AG20443 (cell line): Measurements from ENCODE around the gene GPR137.
"Not testable (repeated sequence)": the region's sequence is repeated elsewhere in the genome, so short reads cannot be mapped to it uniquely, and the experiment has no call there.

Experiments used
- DNase-seq: peaks from one replicate; pipeline ENCODE4 v3.0.0; 2012; ENCODE audit warnings: low spot score, mixed read lengths

Gene GPR137

DNA sequence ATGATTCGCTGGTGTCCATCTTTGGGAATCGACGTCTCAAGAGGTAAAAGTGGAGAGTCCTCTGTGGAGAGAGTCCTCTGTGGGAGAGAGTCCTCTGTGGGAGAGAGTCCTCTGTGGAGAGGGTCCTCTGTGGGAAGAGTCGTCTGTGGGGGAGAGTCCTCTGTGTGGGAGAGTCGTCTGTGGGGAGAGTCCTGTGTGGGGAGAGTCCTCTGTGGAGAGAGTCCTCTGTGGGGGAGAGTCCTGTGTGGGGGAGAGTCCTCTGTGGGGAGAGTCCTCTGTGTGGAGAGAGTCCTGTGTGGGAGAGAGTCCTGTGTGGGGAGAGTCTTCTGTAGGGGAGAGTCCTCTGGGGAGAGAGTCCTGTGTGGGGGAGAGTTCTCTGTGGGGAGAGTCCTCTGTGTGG, 35.4 kb downstream of the GPR137 start:
- DNase-seq, result no peak

GRCh38 chr11:64321533-64321932, 35.9 kb downstream of the GPR137 start:
- DNase-seq, result no peak

- no peak for DNase-seq
These were observed 37.2 kb downstream of the GPR137 start for GRCh38 chr11:64322925-64323260.

DNA sequence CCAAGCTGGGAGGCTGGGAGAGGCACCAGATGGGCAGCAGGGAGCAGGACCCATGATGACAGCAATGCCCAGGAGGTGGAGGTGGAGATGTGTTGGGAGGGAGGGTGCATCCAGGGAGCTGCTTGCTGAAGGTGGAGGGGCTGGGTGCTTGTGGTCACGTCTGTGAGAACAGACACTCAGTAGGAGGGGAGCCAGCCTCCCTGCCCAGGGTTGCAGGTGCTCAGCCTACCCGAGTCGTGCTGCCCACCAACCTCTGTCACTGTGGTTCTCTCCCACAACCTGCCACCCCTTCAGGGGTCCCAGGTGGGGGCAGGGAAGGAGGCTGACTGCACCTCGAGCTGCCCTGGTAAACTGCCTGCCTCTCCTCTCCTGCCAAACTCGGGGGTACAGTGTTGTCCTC, 37.7 kb downstream of the GPR137 start:
- no peak for DNase-seq

DNA sequence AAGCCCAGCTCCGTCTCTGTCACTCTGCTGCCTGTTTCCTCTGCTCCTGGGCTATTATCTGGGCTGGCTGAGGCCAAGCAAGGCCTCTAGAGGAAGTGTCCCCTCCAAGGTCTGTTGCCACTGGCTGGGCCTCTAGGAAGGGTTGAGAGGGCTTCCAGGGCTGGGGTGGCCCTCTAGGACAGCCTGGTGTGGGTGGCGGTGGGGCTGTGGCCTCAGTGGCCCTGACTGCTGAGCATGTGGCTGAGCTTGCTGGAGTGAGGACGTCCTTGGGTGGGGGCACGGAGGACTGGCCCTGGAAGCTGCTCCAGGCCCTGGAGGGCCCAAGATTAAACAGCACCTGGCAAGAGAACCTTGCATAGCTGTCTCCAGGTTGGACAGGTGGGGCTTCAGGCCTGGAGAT, 38.3 kb downstream of the GPR137 start:
- DNase-seq, result not testable (repeated sequence)

DNA sequence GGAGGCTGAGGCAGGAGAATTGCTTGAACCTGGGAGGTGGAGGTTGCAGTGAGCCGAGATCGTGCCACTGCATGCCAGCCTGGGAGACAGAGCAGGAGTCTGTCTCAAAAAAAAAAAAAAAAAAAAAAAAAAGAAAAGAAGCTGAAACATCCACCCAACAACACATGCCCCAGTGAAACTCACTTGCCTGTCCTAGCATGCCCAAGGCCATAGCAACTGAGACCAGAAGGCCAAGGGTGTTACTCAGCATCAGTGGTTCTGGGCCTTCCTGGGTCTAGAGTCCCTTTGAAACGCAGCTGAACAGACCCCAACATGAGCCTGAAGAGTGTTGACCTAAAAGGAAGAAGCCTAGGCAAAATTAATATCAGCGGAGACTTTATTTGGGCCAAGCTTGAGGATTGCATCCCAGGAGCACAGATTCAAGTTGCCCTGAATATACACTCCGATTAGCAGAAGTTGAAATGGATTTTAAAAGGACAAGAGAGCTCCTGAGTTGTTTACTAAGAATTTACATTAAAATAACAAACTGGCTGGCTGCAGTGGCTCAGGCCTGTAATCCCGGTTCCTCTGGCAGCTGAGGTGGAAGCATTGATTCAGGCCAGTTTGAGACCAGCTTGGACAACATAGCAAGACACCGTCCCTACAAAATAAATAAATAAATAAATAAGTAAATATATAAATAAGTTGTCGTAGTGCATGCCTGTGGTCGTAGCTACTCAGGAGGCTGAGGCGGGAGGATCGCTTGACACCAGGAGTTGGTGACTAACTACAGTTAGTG, 39.2 kb downstream of the GPR137 start:
- DNase-seq, result no peak

GRCh38 chr11:64327375-64327774, 41.7 kb downstream of the GPR137 start:
- DNase-seq, result no peak

DNA sequence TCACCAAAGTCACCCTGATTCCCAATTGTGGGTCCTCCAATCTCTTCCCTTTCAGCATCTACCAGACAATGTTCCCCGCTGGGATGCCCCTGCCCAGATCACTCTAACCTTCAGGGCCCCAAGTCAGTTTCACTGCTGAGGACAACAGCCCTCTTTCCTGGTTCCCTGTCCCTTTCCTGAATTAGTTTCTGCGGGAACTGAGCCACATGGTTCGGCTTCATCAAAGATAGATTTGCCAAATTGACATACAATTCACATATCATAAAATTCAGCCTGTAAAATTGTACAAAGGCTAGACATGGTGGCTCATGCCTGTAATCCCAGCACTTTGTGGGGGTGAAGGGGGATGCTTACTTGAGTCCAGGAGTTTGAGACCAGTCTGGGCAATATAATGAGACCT, 42.3 kb downstream of the GPR137 start:
- no peak for DNase-seq

GRCh38 chr11:64330888-64331287, 45.2 kb downstream of the GPR137 start:
- DNase-seq, result no peak

DNA sequence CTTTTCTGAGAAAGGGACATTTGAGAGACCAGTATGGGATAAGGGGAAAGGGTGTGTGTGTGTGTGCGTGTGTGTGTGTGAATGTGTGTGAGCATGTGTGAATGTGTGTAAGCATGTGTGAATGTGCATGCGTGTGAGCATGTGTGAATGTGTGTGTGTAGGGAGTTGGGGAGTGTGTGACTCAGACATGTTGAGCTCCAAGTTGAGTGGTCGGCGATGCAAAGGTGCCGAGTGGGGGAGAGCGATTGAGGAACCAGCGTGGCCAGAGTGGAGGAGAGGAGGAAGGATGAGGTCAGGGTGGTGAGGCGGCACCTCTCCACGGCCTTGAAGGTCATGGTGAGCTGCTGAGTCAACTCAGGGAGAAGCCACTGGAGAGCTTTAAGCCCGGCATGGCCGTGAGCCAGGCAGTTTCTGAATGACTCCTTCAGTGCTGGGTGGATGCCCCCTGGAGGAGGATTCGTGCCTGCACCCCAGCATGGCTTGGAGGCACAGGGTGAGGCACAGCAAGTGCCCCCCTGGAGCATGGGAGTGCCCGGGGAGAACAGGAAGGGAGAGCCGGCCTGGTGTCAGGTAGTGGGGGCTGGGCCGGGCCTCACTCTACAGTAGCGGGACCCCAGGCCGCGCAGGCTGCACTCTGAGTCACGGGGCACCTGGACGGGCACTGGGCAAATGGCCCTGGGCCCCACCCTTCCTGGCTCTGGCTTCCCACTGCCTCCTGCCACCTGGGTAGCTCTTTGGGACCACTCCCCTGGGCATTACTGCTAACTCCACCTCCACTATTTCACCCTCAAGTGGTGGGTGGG, 46.1 kb downstream of the GPR137 start:
- DNase-seq, result peak; percentile 87

GRCh38 chr11:64333556-64333955, 47.9 kb downstream of the GPR137 start:
- DNase-seq, result no peak

GRCh38 chr11:64334764-64335735, 49.4 kb downstream of the GPR137 start:
- peak; percentile 91 for DNase-seq

DNA sequence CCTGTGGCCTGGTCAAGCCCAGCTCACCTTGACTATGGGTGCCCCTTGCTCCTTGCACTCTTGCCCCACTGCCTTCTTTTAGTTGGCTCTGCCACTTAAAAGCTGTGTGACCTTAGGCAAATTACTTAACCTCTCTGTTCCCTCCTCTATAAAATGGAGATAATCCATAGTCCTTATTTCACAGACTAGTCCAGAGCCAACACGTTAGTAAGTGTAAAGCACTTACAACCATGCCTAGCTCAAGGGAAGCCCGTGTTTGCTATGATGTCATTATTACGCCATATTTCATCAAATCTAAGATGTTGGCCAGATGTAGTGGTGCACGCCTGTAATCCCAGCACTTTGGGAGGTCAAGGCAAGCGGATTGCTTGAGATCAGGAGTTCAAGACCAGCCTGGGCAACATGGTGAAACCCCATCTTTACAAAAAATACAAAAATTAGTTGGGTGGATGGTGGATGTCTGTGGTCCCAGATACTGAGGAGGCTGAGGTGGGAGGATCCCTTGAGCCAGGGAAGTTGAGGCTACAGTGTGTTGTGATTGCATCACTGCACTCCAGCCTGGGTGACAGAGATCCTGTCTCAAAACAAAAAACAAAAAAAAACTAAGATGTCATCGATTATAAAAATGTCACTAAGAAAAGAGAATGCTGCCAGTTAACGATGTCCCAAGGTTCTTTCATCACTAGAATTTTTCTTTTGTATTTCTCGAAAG, 52.0 kb downstream of the GPR137 start:
- DNase-seq, result no peak

- DNase-seq, result no peak
These were observed 53.1 kb downstream of the GPR137 start for GRCh38 chr11:64338716-64339115.
